GM12874 (cell line): Measurements from ENCODE around the gene NUP98.

ENCODE experiments used
- CTCF ChIP-seq: IDR thresholded peaks from 2 replicates; pipeline ENCODE4 v1.5.1; 2011; ENCODE audit warnings: low read depth, mild to moderate bottlenecking, control low read depth, low read length, moderate library complexity; ENCODE audit not compliant: insufficient read depth

NUP98 gene

GRCh38 chr11:3671334-3672254 lies 125.8 kb downstream of the NUP98 start, which contains the start of gene CHRNA10:
Gene CHRNA10, minus strand, starts transcription at chr11:3671384. Its CDS starts 72 bp downstream, at chr11:3671312.
- TF ChIP-seq CTCF, result no peak

- TF ChIP-seq CTCF, result no peak
Observed at GRCh38 chr11:3669742-3670183, 127.6 kb downstream of the NUP98 start.

GRCh38 chr11:3669128-3669527 lies 128.2 kb downstream of the NUP98 start:
- TF ChIP-seq CTCF, result no peak

- TF ChIP-seq CTCF, result no peak
Observed at GRCh38 chr11:3667149-3668035, 130.0 kb downstream of the NUP98 start.

GRCh38 chr11:3666023-3666530 lies 131.3 kb downstream of the NUP98 start:
- no peak for TF ChIP-seq CTCF

- TF ChIP-seq CTCF, result no peak
Observed at GRCh38 chr11:3665336-3666022, 131.9 kb downstream of the NUP98 start.
